DND-41 (cell line): Measurements from ENCODE around the gene GNG12.

Experiments
- ATAC-seq: fragments of 200-7000 bp; cut with Tn5 transposase; 3 replicates; pipeline ENCODE4 v1.9.1; 2021; ENCODE audit warnings: low read depth; ENCODE audit not compliant: insufficient read depth
- DNase-seq: peaks from one replicate; pipeline ENCODE4 v3.0.0-alpha.2; 2020
- H2AFZ ChIP-seq: 2 replicates; pipeline ENCODE4 v1.6.0; 2012; ENCODE audit warnings: low read depth, low read length
- H3K27ac ChIP-seq: 2 replicates; pipeline ENCODE4 v1.5.1; 2012; ENCODE audit warnings: low read length, inconsistent platforms
- H3K27me3 ChIP-seq: fragments of 200-600 bp; sonication (generic); 2 replicates; pipeline ENCODE4 v1.6.0; 2012; ENCODE audit warnings: low read length, mild to moderate bottlenecking, inconsistent platforms; ENCODE audit not compliant: insufficient read depth, poor library complexity
- H3K36me3 ChIP-seq: 2 replicates; pipeline ENCODE4 v1.5.1; 2012; ENCODE audit warnings: low read length, inconsistent platforms; ENCODE audit not compliant: insufficient read depth
- H3K4me1 ChIP-seq: 2 replicates; pipeline ENCODE4 v1.5.1; 2012; ENCODE audit warnings: mild to moderate bottlenecking, low read length; ENCODE audit not compliant: insufficient read depth
- H3K4me2 ChIP-seq: 2 replicates; pipeline ENCODE4 v1.6.0; 2012; ENCODE audit warnings: mild to moderate bottlenecking, moderate library complexity, low read length, inconsistent platforms; ENCODE audit not compliant: insufficient read depth
- H3K4me3 ChIP-seq, 2 experiments: fragments of 200-600 bp in 1 of 2; shearing (Covaris generic) in 1 of 2; 2 replicates each; pipeline ENCODE4 v1.5.1; 2012 to 2016; ENCODE audit warnings: inconsistent platforms in 2 of 2, low read length in 2 of 2, mild to moderate bottlenecking in 2 of 2, low read depth in 1 of 2, moderate library complexity in 1 of 2
- H3K79me2 ChIP-seq: 2 replicates; pipeline ENCODE4 v1.6.0; 2012; ENCODE audit warnings: low read length, inconsistent platforms; ENCODE audit not compliant: insufficient read depth
- H3K9ac ChIP-seq: 2 replicates; pipeline ENCODE4 v1.6.0; 2012; ENCODE audit warnings: low read depth, mild to moderate bottlenecking, inconsistent platforms, low read length, moderate library complexity
- H3K9me3 ChIP-seq: 2 replicates; pipeline ENCODE4 v1.5.1; 2012; ENCODE audit warnings: low read length, moderate library complexity, mild to moderate bottlenecking, inconsistent platforms; ENCODE audit not compliant: insufficient read depth, severe bottlenecking
- H4K20me1 ChIP-seq: 2 replicates; pipeline ENCODE4 v1.6.0; 2012; ENCODE audit warnings: low read length; ENCODE audit not compliant: insufficient read depth
- CTCF ChIP-seq: IDR thresholded peaks from 2 replicates; pipeline ENCODE4 v1.5.1; 2012; ENCODE audit warnings: borderline replicate concordance, low read length, moderate library complexity, mild to moderate bottlenecking; ENCODE audit not compliant: poor library complexity, severe bottlenecking; ENCODE audit errors: extremely low read depth
- EZH2 ChIP-seq: IDR thresholded peaks from 3 replicates; pipeline ENCODE4 v1.6.1; 2012; ENCODE audit warnings: borderline replicate concordance, low read depth, mild to moderate bottlenecking, moderate library complexity, low read length, inconsistent platforms; ENCODE audit not compliant: severe bottlenecking

The GNG12 gene

GRCh38 chr1:67739361-67739760 is 93.9 kb downstream of the GNG12 start:
- Histone ChIP-seq H3K27ac (no peak overlapping the region), H3K4me3 (no peak overlapping the region), H3K4me1 (peaks cover 34% of the 10 kb centered on the region), H4K20me1 (no peaks in the 10 kb centered on the region), H2AFZ (no peak overlapping the region), H3K79me2 (no peaks in the 10 kb centered on the region), H3K4me2 (no peak overlapping the region), H3K36me3 (no peaks in the 10 kb centered on the region), H3K27me3 (no peaks in the 10 kb centered on the region), H3K9ac (no peak overlapping the region), H3K9me3 (no peaks in the 10 kb centered on the region)
- DNase-seq (no peak), ATAC-seq (no peak)
- no peak for TF ChIP-seq CTCF
- TF ChIP-seq EZH2, result no peak

GRCh38 chr1:67738401-67738800 is 94.9 kb downstream of the GNG12 start:
- Histone ChIP-seq H3K27ac (no peak overlapping the region), H3K27me3 (no peaks in the 10 kb centered on the region), H3K4me1 (peaks cover 44% of the 10 kb centered on the region), H4K20me1 (no peaks in the 10 kb centered on the region), H3K4me2 (no peak overlapping the region), H3K36me3 (no peaks in the 10 kb centered on the region), H3K79me2 (no peaks in the 10 kb centered on the region), H3K9ac (no peak overlapping the region), H2AFZ (no peak overlapping the region), H3K4me3 (no peak overlapping the region), H3K9me3 (no peaks in the 10 kb centered on the region)
- DNase-seq (no peak), ATAC-seq (no peak)
- TF ChIP-seq CTCF (no peak), EZH2 (no peak)

GRCh38 chr1:67737875-67738274 is 95.4 kb downstream of the GNG12 start:
- Histone ChIP-seq H3K36me3 (no peaks in the 10 kb centered on the region), H3K4me2 (no peak overlapping the region), H2AFZ (no peak overlapping the region), H3K27ac (no peak overlapping the region), H3K9ac (no peak overlapping the region), H3K4me3 (no peak overlapping the region), H3K9me3 (no peaks in the 10 kb centered on the region), H3K79me2 (no peaks in the 10 kb centered on the region), H4K20me1 (no peaks in the 10 kb centered on the region), H3K27me3 (no peaks in the 10 kb centered on the region), H3K4me1 (peaks cover 49% of the 10 kb centered on the region)
- ATAC-seq, result no peak
- DNase-seq, result no peak
- TF ChIP-seq CTCF, result no peak
- no peak for TF ChIP-seq EZH2

GRCh38 chr1:67736750-67737149 is 96.5 kb downstream of the GNG12 start:
- no peaks in the 10 kb centered on the region for H3K79me2 ChIP-seq
- H3K4me2 ChIP-seq, result peak overlapping the region; percentile 61
- peak overlapping the region; percentile 90 for H3K27ac ChIP-seq
- peak overlapping the region; percentile 57 for H3K9ac ChIP-seq
- H3K4me1 ChIP-seq, result peaks cover 60% of the 10 kb centered on the region
- TF ChIP-seq EZH2, result no peak
- H3K27me3 ChIP-seq, result no peaks in the 10 kb centered on the region
- no peak for DNase-seq
- H4K20me1 ChIP-seq, result no peaks in the 10 kb centered on the region
- ATAC-seq, result no peak
- H2AFZ ChIP-seq, result peak overlapping the region; percentile 75
- no peaks in the 10 kb centered on the region for H3K9me3 ChIP-seq
- peak overlapping the region in 1 of 2 experiments; percentile 51; a peak in 2 of 4 replicates for H3K4me3 ChIP-seq
- no peaks in the 10 kb centered on the region for H3K36me3 ChIP-seq
